GM19240 (cell line): Measurements from ENCODE around the gene SH3TC2.

Experiments
- DNase-seq: peaks from one replicate; pipeline ENCODE4 v3.0.0; 2011; ENCODE audit warnings: low spot score; ENCODE audit not compliant: insufficient read length

Gene SH3TC2

DNA sequence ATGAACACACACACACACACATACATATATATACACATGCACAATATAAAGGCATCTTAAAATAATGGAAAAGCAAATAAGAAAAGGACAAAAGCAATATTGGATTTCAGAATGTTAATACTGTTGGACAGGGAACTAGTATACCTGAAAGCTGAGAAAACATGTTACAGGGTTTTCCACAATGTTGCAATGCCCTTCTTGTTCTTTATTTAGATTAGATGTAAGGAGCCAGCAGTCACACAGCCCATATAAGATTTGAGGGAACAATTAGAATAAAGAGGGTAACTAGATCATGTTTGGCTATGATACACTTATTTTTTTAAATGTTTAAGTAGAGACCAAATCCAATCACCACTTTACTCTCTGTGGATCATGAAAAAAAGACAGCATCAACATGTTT is 61.7 kb downstream of the SH3TC2 start:
- no peak for DNase-seq

DNA sequence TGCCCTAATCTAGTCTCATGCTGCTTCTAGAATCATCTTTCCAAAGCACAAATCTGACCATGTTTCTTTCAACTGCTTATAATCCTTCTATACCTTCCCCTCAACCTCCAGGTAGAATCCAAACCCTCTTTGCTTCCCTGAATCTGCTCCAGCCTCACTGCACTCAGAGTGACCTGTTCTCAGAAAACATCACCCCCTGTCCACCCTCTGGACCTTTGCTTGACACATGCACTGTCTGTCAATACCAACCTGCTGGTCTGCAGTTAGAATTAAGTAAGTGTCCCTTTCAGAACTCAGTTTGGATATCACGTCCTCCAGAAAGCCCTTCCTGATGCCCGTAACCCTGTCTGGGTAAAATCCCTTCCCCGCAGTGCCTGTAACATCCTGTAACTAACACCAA is 63.1 kb downstream of the SH3TC2 start:
- DNase-seq = no peak

DNA sequence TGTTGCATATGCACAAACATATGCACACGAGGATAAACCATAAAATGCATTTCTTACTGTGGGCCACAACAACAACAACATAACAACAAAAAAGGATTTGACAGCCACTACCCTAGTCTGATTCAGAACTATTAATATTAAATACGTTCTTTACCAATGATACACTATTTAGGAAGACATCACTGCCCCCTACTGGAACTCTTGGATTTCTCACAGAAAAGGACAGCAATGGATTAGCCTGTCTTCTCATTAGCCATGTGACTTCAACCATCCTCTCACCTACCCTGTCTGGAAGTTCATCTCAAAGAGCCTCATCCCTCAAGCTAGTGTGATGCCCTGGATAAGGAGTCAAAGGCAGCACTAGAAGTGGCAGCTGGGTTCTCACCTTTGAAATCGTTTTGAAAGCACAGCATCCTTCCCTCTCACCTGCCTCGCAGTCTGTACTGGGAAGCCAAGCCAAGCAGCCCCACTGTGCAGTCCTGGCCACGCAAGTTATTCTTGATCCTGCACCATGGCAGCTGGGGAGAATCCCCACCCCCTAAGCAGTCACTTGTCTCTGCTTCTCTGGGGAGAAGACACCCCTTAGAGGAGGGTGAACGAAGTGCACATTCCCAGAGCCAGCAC is 64.6 kb downstream of the SH3TC2 start:
- DNase-seq = no peak

DNA sequence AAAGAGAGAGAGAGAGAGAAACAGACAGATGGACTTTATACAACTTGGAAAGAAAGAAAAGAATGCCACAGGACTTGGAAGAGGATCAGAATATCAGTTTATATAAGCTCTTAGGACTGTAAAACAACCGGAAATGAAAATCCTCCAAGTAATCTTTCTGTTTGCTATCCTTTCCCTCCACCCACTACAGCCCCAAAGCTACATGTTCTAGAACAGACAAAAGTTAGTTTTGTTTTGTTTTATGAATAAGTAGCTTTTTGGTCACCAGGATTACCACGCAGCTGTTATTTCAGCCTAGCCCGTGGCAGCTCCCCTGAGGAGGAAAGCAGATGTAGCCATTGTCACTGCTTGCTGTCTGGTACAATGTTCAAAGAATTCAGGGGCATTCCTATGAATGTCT is 66.6 kb downstream of the SH3TC2 start:
- no peak for DNase-seq

DNA sequence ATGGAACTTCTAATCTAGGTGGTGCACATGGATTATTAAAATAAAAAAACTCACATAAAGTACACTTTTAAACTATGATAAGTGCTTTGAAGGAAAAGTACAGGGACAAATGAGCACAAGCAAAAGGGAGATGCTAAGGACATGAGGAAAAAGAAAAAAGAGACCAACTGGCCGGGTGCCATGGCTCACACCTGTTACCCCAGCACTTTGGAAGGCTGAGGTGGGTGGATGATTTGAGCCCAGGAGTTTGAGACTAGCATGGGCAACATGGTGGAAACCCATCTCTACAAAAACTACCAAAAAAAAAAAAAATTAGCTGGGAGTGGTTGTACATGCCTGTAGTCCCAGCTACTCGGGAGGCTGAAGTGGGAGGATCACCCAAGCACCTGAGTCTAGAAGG is 67.1 kb downstream of the SH3TC2 start:
- no peak for DNase-seq

DNA sequence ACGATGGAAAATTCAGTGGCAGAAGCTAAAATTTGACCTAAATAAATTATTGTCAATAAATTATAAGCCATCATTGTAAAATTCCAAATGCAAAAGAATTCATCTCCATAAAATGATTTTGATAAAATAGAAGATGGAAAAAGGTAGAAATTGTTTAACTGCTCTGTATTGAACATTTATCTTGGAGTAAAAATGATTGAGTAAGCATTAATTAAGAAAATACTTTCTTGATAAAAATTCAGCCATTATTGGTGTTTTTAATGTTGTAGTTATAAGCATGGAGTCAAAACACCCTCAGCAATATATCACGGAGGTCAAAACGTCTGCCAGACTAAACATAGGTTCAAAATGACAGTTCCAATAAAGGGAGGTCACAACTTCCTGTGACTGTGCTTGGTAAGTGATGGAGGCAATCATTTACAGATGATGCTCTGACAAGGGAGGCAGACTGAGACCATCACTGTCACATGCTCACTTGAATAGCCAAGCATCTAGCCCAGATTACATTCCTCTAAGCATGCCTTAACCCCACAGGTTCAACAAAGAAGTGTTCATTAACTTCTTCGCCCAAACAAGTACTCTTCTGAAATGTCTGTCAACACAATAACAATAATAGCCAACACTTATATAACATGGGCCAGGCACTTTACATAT is 69.5 kb downstream of the SH3TC2 start:
- no peak for DNase-seq

DNA sequence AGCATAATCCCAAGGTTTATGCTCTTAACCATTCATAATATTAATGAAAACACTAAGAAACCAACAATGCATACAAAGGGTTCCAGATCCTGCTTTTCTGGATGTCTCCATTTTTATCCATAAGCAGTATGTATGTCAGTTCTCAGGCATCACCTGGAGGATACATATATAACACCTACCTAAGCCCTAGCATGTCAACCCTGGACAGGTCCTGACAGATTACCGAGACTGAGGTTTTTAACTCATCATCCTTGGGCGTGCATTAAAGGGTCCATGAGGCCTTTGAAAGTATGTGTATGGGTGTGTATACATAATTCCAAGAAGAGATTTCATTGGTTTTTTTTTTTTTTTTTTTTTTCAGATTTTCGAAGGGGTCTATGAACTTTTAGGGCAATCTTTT is 70.6 kb downstream of the SH3TC2 start:
- DNase-seq = no peak

DNA sequence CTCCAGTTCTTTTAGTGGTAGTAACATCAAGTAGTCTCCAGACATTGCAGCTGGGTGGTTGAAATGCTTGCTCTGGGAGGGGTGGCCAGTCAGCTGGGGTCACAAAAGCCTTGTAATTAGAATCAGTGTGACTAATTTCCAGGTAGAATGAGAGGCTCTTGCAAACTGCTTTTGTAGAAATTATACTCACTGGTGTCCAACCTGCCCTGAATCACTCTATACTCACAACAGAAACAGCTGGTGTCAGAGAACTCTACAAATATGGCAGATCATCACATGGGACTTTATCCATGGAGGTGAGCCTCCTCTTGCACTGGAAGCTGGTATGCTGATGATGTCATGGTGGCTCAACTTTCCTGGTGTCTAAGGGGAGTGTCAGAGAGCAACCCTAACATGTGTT is 71.3 kb downstream of the SH3TC2 start:
- no peak for DNase-seq

DNA sequence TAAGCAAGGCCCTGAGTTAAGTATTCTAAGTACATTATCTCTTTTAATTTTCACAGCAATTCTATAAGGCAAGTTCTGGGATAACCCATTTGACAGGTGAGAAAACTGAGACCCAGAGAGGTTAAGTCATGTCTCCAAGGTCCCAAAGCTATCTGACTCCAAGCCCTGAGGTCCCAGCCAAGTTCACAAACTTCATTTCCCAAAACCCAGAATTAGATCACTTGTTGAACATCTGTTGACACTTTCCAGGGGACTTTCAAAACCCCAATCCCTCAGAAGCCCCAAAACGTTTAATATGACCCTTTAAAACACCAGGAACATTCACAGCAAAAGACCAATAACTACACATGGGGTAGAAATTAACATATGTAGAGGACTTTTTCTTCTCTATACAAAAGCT is 72.0 kb downstream of the SH3TC2 start:
- DNase-seq = no peak

DNA sequence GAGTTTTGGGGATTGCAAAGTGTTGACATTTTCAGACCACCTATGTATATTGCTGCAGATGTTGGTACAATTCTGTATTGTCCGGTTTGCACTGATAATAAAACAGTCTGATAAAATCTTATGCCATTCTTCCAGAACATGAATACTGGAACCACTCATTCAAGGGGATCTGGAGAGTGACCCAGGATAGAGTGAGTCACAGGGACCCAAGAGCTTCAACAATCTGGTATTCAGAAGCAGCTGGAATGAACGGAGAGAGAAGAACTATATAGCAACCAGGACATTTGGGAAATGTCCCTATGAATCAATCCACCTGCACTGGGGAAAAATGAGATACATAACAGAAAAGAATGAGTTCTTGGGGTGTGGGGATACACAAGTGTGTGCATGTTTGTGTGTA is 73.3 kb downstream of the SH3TC2 start:
- DNase-seq = no peak

DNA sequence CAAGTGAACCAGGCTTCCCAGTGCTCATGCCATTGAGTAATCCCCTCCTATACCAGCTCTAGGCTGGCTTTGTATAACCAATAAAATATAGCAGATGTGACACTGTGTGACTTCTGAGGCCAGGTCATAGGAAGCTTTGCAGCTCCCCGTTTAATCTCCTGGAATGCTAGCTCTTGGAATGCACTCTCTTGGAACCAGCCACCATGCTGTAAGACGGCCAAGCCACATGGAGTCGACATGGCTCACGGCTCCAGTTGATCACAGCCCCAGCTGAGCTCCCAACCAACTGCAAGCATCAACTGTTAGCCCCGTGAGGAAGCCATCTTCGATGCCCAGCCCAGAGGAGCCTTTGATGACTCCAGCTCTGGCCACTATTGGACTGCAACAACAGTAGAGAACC is 74.5 kb downstream of the SH3TC2 start:
- DNase-seq = no peak

DNA sequence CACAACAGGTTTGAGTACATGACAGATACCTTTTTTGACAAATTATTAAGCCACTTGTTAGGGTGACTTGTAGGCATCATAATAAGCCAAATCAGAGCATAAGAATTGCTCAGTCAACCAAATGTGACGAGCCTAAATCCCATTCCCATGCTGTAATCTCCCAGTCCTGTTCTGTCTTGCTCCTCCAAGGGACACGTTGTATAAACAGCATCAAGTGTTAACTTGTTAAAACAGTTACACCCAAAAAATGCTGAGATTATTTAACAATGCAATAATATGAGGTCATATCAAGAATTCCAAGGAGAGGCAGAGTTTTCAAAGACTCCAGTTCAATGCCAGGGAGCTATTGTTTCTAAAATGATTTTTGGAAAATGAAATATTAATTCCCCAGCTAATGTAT is 76.2 kb downstream of the SH3TC2 start:
- DNase-seq = no peak

DNA sequence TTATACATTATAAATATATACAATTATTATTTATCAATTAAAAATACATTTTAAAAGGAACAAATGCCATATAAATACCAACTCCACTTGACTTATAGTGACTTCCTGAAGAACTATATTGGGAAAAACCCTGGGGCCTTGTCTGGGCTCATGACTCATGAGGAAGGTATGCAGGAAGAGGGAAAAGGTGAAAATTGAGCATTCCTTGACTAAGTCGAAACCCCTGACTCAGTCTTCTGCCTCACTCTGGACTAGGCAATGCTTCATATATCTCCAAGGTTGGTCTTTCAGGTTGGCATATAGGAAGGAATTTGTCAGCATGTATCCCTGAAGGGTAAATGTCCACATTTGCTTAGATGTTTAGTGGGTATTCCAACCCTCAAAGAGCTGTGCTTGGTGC is 78.5 kb downstream of the SH3TC2 start:
- no peak for DNase-seq

DNA sequence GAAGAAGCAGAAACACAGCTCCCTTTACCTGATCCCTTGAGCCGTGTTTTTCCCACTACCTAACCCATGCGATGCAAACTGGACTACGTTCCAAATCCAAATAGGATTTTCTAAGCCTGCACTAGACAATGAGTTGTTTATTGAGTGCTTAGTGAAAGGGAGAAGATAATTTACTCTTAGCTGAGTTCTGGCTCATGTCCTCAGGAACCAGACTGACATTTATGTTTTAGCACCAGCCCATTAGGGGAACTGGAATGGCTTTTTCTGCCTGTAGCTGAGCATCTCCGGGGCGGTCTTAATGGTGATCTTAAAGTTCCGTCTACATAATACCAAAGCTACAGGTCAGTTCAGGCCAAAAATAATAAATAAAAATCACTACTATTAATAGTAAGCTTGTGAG is 81.5 kb downstream of the SH3TC2 start:
- DNase-seq = no peak

DNA sequence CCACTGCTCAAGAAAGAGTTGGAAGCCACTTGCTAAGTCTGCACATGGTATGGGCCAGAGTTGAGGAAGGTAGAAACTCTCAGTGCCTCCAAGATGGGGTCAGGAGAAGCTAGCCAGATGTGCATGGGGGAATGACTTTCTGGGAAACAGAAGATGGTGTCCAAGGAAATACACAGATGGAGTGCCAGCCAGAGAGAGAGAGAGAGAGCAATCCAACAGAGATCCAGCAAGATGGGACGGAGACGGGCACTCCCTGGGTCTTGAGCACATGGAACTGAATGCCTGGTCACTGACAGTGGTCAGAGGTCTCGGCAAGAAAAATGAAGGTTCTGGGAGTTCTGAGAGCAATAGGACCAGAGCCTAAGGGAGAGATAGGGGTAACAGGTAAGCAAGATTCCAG is 82.1 kb downstream of the SH3TC2 start:
- no peak for DNase-seq

DNA sequence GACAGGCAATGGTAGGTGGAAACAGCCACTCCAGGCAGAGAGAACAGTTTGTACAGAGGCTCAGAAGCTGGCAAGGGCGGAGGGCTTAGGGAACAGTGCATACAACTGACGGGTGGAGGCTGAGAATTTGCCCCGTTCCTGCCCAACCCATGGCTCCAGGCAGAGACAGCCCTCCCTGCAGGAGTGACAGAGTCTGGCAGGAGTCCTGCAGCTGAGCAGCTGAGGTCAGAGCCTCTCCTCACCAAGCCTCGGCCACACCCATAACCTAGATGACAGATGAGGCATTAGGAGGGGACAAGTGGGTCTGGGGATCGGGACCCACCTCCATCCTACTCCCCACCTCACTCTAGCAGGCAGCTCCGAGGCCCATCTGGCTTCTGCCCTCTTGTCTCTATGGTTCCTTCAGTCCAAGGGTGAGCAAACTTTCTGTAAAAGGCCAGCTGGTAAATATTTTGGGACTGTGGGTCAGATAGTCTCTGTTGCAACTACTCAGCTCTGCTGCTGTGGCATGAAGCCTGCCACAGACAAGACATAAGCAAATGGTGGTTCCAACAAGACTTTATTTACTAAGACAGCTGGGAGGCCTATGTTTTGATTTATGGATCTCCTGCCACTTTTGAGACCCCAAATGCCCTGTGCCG is 83.7 kb downstream of the SH3TC2 start:
- no peak for DNase-seq

DNA sequence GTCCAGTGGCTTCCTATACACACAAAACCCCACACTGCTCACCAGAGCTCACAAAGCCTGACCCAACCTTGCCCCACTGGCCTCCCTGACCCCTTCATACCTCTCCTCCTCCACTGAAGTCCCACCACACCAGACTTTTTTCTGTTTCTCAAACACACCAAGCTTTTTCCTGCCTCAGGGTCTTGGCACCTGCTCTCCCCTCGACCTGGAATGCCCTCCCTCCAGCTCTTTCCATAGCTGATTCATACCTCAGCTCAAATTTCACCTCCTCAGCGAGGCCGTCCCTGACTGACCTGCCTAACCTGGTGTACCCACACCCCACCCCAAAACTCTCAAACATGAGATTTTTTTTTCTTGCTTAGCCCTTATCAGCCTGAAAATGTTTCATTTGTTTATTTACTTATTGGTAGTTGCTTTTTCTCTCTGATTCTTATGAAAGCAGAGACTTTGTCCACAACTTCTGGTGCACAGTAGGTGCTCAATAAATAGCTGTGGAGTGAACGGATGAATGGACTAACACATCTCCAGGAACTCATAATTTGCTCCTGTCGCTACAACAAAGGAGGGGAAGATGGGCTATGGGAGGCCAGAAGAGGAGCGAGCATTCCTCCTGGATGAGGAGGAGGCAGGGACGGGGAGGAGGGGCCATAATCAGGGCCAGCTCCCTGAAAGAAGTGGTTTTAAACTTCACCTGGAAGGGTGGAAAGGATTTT is 84.3 kb downstream of the SH3TC2 start:
- DNase-seq = no peak

DNA sequence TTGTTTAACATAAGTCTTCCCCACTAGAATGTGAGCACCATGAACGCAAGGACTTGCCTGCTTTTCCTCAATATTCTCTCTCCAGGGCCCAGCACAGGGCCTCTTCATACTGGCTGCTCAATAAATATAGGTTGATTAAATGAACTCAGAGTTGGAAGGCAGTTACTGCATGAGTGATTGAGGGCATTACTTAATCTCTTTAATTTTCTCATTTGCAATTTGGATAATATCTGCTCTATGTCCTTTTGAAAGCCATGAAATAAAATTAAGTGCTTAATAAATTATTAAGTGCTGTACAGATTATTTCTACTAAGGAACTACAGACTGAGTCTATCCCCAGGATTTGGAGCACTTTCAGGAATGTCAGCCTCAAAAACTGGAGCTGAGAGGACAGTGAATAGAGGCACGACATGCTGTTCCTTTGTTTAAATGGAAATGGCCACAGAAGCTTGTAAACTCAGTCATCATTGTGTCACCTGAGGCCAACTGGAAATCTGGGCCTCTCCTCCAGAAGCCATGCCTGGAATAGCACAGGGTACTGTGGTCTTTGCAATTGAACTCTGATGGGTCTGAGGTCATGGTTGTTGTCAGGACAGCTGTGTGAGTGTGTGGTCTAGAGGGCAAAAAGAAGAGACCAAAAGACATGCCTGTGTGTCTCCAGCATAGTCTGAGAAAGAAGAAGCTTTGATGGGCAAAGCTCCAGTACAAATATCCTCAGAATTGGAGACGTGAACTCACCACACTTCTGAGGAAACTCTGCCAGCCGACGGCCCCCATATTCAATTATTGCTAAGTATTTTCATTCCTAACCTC is 86.1 kb downstream of the SH3TC2 start:
- no peak for DNase-seq

DNA sequence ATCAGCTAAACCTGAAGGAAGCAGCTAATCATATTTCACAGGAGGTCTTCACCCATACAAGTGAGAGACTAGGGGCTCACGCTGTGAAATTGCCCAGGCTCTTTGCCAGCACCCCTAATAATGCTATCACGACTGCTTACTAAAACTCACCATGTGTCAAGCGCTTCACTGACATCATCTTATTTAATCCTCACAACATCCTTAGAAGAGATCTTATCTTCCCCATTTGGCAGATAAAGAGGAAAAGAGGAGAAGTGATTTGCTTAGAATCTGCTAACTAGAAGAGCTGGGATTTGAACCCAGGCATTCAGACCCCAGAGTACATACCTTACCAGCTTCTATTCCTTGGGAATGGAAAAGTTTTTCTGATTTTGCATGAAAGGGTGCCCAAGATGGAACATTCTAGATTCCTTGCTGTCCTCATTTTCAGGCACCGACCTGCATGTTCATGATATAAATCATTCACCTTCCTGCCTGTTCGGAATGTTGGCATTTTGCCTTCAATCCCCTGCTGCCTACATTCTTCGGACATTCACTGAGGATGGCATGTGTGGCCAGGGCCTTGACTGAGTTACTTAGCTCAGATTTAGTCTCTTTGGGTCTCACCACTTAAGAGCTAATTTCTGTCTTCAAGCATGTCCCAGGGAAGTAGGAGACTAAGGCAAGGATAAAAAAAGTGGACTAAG is 88.1 kb downstream of the SH3TC2 start:
- DNase-seq = no peak

DNA sequence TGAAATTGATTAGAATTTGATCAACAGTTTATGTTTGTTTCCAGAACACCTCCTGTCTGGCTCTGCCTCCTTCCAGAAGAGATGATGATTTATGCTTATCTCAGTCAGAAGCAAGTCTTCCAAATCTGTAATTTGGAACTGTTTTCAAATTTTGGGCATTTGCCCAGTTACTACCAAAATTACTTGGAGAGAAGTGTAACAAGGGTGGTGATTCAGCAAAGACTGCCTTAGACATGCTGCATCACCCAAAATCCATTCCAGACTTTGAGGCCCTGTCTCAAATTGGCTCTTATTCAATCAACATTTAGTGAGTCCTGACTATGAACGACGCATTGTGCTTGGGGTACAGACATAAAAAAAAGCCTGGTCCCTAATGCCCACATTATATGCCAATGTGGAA is 89.4 kb downstream of the SH3TC2 start:
- no peak for DNase-seq

DNA sequence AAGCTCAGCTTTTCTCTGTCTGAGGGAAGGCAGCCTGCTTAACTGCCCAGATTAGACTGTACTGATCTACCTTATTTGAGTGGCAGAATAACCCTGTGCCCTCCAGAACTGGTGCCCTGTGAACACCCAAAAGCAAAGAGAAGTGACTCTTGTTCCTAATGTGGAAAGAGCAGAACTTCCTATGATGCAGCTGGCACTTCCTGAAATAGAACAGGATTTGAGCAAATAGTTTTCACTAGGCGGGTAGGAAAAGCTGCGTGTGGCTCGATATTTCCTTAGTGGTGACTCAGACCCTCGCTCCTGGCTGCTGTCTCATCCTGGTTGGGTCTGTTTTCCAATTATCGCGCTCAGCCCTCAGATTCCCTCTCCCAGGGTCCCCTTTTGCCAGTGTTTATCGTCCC is 89.9 kb downstream of the SH3TC2 start:
- no peak for DNase-seq
